Activated CD4-positive, alpha-beta T cell treated with anti-CD3 and anti-CD28 coated beads, Interleukin-2, amount 50 U/mL, for 24 hours (primary cell): ENCODE data around the gene ELAC1.
"Not testable (repeated sequence)": the region's sequence is repeated elsewhere in the genome, so short reads cannot be mapped to it uniquely, and the experiment has no call there.

Experiments used
- DNase-seq, 2 donors: peaks; one replicate each; pipeline ENCODE4 v3.0.0-alpha.2; 2020; ENCODE audit warnings: low read depth in 1 of 2, low spot score in 1 of 2

ELAC1 gene, protein sequence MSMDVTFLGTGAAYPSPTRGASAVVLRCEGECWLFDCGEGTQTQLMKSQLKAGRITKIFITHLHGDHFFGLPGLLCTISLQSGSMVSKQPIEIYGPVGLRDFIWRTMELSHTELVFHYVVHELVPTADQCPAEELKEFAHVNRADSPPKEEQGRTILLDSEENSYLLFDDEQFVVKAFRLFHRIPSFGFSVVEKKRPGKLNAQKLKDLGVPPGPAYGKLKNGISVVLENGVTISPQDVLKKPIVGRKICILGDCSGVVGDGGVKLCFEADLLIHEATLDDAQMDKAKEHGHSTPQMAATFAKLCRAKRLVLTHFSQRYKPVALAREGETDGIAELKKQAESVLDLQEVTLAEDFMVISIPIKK

GRCh38 chr18:50967714-50968661 lies at the start of gene ELAC1:
TSS of gene ELAC1 (plus strand) at chr18:50968040. CDS start at chr18:50974405, 6,365 bp downstream.
- peak; percentile 49 for DNase-seq

DNA sequence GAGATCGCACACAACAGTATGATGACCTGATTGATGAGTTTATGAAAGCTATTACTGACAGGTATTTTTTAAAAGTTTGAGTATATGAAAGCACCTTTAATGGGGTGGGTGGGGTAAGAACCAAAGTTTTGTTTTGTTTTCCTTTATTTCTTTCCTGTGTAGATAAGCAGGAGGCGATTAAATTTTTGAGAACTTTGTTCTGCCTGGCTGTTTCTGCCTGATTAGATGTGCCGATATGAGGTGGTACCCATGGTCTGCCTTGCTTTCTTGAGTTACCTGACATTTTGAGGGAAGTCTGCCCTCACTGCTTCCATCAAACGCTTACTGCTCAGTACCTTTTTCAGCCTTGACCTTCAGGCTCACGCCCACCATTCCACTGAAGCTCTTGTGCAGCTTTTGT lies 49.7 kb upstream of the ELAC1 start:
- DNase-seq = no peak

- DNase-seq = no peak
Measured at GRCh38 chr18:50924372-50924771, 43.5 kb upstream of the ELAC1 start.

DNA sequence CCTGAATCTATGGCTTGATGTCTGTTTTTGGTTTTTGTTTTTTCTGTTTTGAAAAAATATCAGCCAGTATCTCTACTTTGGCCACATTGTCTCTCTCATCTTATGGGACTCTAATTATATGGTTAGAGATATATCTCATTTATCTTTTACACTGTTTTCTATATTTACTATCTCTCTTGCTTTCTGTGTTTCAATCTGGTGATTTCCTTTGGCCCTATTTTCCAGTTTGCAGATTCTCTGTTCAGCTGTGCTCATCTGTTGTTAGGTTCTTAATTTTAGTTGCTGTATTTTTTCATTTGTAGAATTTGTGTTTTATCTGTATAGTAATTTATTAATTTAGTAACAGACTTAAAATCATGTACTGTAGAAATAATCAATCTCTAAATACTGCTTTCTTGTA lies 41.3 kb upstream of the ELAC1 start:
- no peak for DNase-seq

- no peak for DNase-seq
Measured at GRCh38 chr18:50928551-50928950, 39.3 kb upstream of the ELAC1 start.

DNA sequence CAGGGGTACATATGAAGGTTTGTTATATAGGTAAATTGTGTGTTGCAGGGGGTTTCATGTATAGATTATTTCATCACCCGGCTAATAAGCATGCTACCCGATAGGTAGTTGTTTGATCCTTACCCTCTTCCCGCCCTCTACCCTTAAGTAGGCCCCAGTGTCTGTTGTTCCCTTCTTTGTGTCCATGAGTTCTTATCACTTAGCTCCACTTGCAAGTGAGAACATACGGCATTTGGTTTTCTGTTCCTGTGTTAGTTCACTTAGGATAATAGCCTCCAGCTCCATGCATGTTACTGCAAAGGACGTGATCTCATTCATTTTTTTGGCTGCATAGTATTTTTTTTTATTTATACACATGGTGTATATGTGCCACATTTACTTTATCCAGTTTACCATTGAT lies 34.2 kb upstream of the ELAC1 start:
- DNase-seq = no peak

- no peak for DNase-seq
Measured at GRCh38 chr18:50934545-50935211, 33.2 kb upstream of the ELAC1 start.

DNA sequence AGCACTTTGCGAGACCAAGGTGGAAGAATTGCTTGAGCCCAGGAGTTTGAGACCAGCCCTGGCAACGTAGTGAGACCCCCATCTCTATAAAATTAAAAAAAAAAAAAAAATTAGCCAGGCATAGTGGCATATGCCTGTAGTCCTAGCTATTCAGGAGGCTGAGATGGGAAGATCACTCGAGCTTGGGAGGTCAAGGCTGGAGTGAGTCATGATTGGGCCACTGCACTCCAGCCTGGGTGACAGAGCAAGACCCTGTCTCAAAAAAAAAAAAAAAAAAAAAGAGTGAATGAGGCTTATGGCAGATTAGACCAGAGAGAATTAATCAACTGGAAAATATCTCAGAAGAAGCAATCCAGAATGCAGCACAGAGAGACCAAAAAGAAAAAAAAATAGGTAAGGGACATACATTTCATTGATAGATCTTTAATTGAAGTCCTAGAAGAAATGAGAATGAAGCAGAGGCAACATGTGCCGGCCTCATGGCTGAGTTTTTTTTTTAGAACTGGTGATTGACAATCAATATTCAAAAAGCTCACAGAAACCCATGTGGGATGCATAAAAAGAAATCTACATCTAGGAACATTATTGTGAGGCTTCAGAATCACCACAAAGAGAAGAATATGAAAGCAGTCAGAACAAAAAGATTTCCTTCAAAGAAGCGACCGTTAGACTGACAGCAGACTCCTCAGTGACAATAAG lies 32.2 kb upstream of the ELAC1 start:
- DNase-seq = no peak

GRCh38 chr18:50937183-50937582 lies 30.7 kb upstream of the ELAC1 start:
- DNase-seq = no peak

DNA sequence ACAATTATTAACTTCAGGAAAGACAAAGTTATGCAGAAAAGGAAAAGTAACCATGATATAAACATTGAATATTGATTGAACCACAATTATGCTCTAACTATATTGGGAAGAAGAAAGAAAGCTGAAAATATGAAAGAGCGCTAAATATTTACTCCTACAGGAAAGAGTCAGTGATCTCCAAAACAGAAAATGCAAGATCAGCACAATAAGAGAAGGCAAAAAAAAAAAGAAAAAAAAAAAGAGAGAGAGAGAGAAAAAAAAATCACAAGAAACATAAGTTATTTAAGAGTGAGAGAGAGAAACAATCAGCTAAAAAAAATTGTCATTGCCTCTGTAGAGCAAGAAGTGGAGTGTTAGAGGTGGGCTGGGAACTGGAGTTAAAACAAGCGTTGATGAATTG lies 28.9 kb upstream of the ELAC1 start:
- no peak for DNase-seq

DNA sequence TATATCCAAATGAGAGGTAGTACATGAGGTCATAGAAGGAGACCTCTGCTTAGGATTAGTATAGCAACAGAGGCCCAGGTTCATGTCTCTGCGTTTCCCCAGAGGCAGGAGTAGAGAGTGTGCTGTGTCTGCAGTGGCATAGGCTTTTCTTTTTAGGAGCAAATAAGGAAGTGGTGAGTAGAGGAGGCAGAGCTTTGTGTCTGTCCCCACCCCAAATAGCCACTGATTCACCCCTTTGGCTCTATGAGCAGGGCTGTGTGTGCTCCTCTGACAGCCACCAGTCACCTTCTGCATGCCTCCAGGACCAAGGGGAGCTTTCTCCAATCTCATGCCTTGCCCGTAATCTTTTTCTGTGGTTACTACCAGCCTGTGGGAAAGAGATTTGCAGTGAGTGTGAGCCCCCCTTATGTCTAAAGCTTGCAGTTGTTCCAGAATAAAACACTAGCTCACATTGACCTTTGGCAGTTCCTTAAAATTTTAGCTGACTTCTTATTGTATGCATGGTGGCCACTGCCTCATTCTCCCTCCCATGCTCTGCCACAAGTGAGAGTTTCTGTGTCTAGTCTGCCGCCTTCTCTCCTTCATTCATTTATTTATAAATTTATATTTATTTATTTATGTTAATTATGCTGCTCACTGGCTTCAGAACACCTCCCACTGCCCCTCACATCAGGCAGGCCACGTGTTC lies 23.5 kb upstream of the ELAC1 start:
- DNase-seq = no peak

- DNase-seq = not testable (repeated sequence)
Measured at GRCh38 chr18:50945918-50946317, 21.9 kb upstream of the ELAC1 start.

GRCh38 chr18:50947899-50948298 lies 19.9 kb upstream of the ELAC1 start:
- DNase-seq = no peak

GRCh38 chr18:50949185-50949584 lies 18.7 kb upstream of the ELAC1 start:
- no peak for DNase-seq

DNA sequence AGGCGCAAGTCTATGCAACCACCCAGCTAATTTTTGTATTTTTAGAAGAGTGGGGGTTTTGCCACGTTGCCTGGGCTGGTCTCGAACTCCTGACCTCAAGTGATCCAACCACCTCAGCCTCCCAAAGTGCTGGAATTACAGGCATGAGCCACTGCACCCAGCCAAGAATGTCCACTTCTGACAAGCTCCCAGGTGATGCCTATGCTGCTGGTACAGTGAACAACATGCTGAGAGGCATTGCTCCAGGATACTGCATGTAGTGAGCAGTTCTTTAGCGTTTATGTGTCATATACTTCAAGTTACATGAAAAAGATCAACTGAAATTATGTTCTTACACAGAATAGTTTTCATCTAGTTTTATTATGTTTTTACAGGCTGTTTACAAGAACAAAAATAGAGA lies 17.2 kb upstream of the ELAC1 start:
- no peak for DNase-seq

DNA sequence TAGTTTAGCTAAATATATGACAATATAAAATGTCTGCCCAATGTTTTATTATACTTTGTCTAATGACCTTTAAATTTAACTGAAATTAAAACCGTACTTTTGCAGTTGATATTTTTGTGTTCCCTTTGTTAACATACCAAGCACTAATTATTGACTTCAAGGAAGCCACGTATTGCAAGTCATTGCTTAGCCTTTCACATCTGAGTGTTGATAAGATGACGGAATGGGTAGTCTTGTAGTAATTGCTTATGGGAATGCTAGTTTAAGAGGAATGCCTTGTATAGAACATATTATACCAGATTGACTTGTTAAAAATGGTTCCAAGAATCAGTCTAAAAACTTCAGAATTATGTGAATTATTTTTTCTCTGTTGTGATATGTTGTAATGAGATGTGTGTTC lies 14.0 kb upstream of the ELAC1 start:
- DNase-seq = no peak

- DNase-seq = no peak
Measured at GRCh38 chr18:50955253-50955652, 12.6 kb upstream of the ELAC1 start.

GRCh38 chr18:50956116-50956515 lies 11.7 kb upstream of the ELAC1 start:
- DNase-seq = no peak

GRCh38 chr18:50961974-50962373 lies 5.9 kb upstream of the ELAC1 start:
- DNase-seq = no peak

- DNase-seq = no peak
Measured at GRCh38 chr18:50969448-50969847, 1.6 kb downstream of the ELAC1 start.
